Activated CD8-positive, alpha-beta T cell treated with anti-CD3 and anti-CD28 coated beads, Interleukin-2, amount 10 ng/mL, durations not matched to agents 7 days and 5 days (primary cell): Measurements from ENCODE around the gene CD83. TPM values are rescaled to one million over a fixed set of nuclear protein-coding genes. Genes with fewer than 3 reads are reported as not detected.
"Not testable (repeated sequence)": the region's sequence is repeated elsewhere in the genome, so short reads cannot be mapped to it uniquely, and the experiment has no call there.

ENCODE experiments used
- ATAC-seq: fragments of 150-1000 bp; cut with Tn5 transposase; one replicate; pipeline ENCODE4 v1.10.0; 2021; ENCODE audit warnings: moderate library complexity
- CTCF ChIA-PET: fragments of 350-600 bp; sonication (Branson Sonifier 250); formaldehyde crosslinking; loops from one replicate; lab custom pipeline; 2021; ENCODE audit warnings: antibody characterized with exemption; lab: Charles Lee
- POLR2A ChIA-PET: fragments of 350-600 bp; sonication (Branson Sonifier 250); formaldehyde crosslinking; loops from one replicate; lab custom pipeline; 2021; ENCODE audit warnings: antibody characterized with exemption; lab: Charles Lee
- DNase-seq: peaks from one replicate; pipeline ENCODE4 v3.0.0-alpha.2; 2020
- H3K27ac Mint-ChIP-seq: one replicate; pipeline ENCODE4 v1.8.0; 2021; ENCODE audit warnings: mild to moderate bottlenecking, mixed read lengths
- H3K27me3 Mint-ChIP-seq: one replicate; pipeline ENCODE4 v1.8.0; 2021; ENCODE audit warnings: low read depth, mixed read lengths
- H3K36me3 Mint-ChIP-seq: one replicate; pipeline ENCODE4 v1.8.0; 2021; ENCODE audit warnings: low read depth, mixed read lengths
- H3K4me1 Mint-ChIP-seq: one replicate; pipeline ENCODE4 v1.8.0; 2021; ENCODE audit warnings: low read depth, mixed read lengths
- H3K4me3 Mint-ChIP-seq: one replicate; pipeline ENCODE4 v1.8.0; 2021; ENCODE audit warnings: mild to moderate bottlenecking, mixed read lengths
- H3K9me3 Mint-ChIP-seq: one replicate; pipeline ENCODE4 v1.8.0; 2022; ENCODE audit warnings: mixed read lengths; ENCODE audit not compliant: insufficient read depth
- total RNA-seq, 2 experiments: library from RNA; stranded (reverse); gene quantifications; one replicate each; pipeline ENCODE4 v1.2.3, GENCODE V29; 2021

CD83 gene
- total RNA-seq, 2 experiments from 2014 or later, result 10.0 to 10.1 TPM

- POLR2A ChIA-PET, result no interaction called here
- Mint-ChIP-seq H3K4me3 (no peak overlapping the region), H3K9me3 (no peaks in the 10 kb centered on the region), H3K27ac (no peak overlapping the region), H3K4me1 (peaks cover 2% of the 10 kb centered on the region), H3K27me3 (no peaks in the 10 kb centered on the region), H3K36me3 (no peaks in the 10 kb centered on the region)
- ATAC-seq (no peak), DNase-seq (no peak)
- CTCF ChIA-PET, result interaction anchor here (0.6 to 1.5 kb wide), 5 partner anchors 10 to 276 kb away, joined by 3 to 5 read pairs (median 3); no protein-coding TSS in a partner anchor
Measured at GRCh38 chr6:14149739-14150130, 32.2 kb downstream of the CD83 start.

- CTCF ChIA-PET, result interaction anchor here (0.6 kb wide), 1 partner anchor 277 kb away, joined by 3 read pairs; no protein-coding TSS in a partner anchor
- H3K27me3 Mint-ChIP-seq, POLR2A ChIA-PET, DNase-seq, ATAC-seq, H3K36me3 Mint-ChIP-seq, H3K4me3 Mint-ChIP-seq, H3K27ac Mint-ChIP-seq, H3K9me3 Mint-ChIP-seq, H3K4me1 Mint-ChIP-seq: not testable (repeated sequence)
Measured at GRCh38 chr6:14151300-14151699, 33.7 kb downstream of the CD83 start.

- Mint-ChIP-seq H3K27ac (no peak overlapping the region), H3K4me1 (no peaks in the 10 kb centered on the region), H3K4me3 (no peak overlapping the region), H3K36me3 (no peaks in the 10 kb centered on the region), H3K9me3 (no peaks in the 10 kb centered on the region), H3K27me3 (peaks cover 2% of the 10 kb centered on the region)
- DNase-seq (no peak), ATAC-seq (no peak)
- ChIA-PET POLR2A (no interaction called here), CTCF (interaction anchor here (1.1 to 2.2 kb wide), 3 partner anchors 8 to 278 kb away, joined by 4 to 7 read pairs (median 6); no protein-coding TSS in a partner anchor)
Measured at GRCh38 chr6:14151773-14152172, 34.2 kb downstream of the CD83 start.

GRCh38 chr6:14153228-14153627 is 35.7 kb downstream of the CD83 start:
- no peak overlapping the region for H3K27ac Mint-ChIP-seq
- DNase-seq, result no peak
- H3K36me3 Mint-ChIP-seq, result no peaks in the 10 kb centered on the region
- no peaks in the 10 kb centered on the region for H3K4me1 Mint-ChIP-seq
- ATAC-seq, result no peak
- H3K27me3 Mint-ChIP-seq, result peaks cover 2% of the 10 kb centered on the region
- H3K4me3 Mint-ChIP-seq, result no peak overlapping the region
- ChIA-PET CTCF (interaction anchor here (0.8 to 2.2 kb wide), 6 partner anchors 8 to 244 kb away, joined by 3 to 7 read pairs (median 4); no protein-coding TSS in a partner anchor), POLR2A (no interaction called here)
- no peaks in the 10 kb centered on the region for H3K9me3 Mint-ChIP-seq

GRCh38 chr6:14159090-14159489 is 41.5 kb downstream of the CD83 start:
- ChIA-PET CTCF (interaction anchor here (1.2 kb wide), 1 partner anchor 10 kb away, joined by 5 read pairs; no protein-coding TSS in a partner anchor), POLR2A (no interaction called here)
- H3K36me3 Mint-ChIP-seq, result no peaks in the 10 kb centered on the region
- no peak for DNase-seq
- no peaks in the 10 kb centered on the region for H3K9me3 Mint-ChIP-seq
- ATAC-seq, result no peak
- H3K27me3 Mint-ChIP-seq, result peaks cover 8% of the 10 kb centered on the region
- no peaks in the 10 kb centered on the region for H3K4me1 Mint-ChIP-seq
- no peak overlapping the region for H3K4me3 Mint-ChIP-seq
- no peak overlapping the region for H3K27ac Mint-ChIP-seq

- Mint-ChIP-seq H3K27ac (no peak overlapping the region), H3K9me3 (no peaks in the 10 kb centered on the region), H3K36me3 (no peaks in the 10 kb centered on the region), H3K4me1 (no peaks in the 10 kb centered on the region), H3K27me3 (peaks cover 6% of the 10 kb centered on the region), H3K4me3 (no peak overlapping the region)
- POLR2A ChIA-PET, result no interaction called here
- no peak for ATAC-seq
- CTCF ChIA-PET, result no interaction called here
- DNase-seq, result no peak
Measured at GRCh38 chr6:14162826-14163225, 45.3 kb downstream of the CD83 start.

- CTCF ChIA-PET, result interaction anchor here (0.7 to 0.9 kb wide), 2 partner anchors 9 to 16 kb away, joined by 3 read pairs; no protein-coding TSS in a partner anchor
- POLR2A ChIA-PET, result no interaction called here
- peaks cover 16% of the 10 kb centered on the region for H3K9me3 Mint-ChIP-seq
Measured at GRCh38 chr6:14165091-14165490, 47.5 kb downstream of the CD83 start.

GRCh38 chr6:14166839-14167238 is 49.3 kb downstream of the CD83 start:
- peaks cover 6% of the 10 kb centered on the region for H3K36me3 Mint-ChIP-seq
- H3K4me1 Mint-ChIP-seq, result no peaks in the 10 kb centered on the region
- H3K27ac Mint-ChIP-seq, result no peak overlapping the region
- ChIA-PET CTCF (no interaction called here), POLR2A (no interaction called here)
- no peak for ATAC-seq
- no peak overlapping the region for H3K4me3 Mint-ChIP-seq
- no peak for DNase-seq
- H3K9me3 Mint-ChIP-seq, result peaks cover 29% of the 10 kb centered on the region
- H3K27me3 Mint-ChIP-seq, result peaks cover 2% of the 10 kb centered on the region

More at GRCh38 chr6:14165091-14165490, 47.5 kb downstream of the CD83 start:
- H3K4me3 Mint-ChIP-seq, result no peak overlapping the region
- no peaks in the 10 kb centered on the region for H3K4me1 Mint-ChIP-seq
- no peak overlapping the region for H3K27ac Mint-ChIP-seq
- peaks cover 2% of the 10 kb centered on the region for H3K36me3 Mint-ChIP-seq
- DNase-seq (no peak), ATAC-seq (no peak)
- peaks cover 4% of the 10 kb centered on the region for H3K27me3 Mint-ChIP-seq

GRCh38 chr6:14170128-14170527 is 52.6 kb downstream of the CD83 start:
- DNase-seq, result no peak
- peaks cover 10% of the 10 kb centered on the region for H3K36me3 Mint-ChIP-seq
- peaks cover 5% of the 10 kb centered on the region for H3K27me3 Mint-ChIP-seq
- peaks cover 35% of the 10 kb centered on the region for H3K9me3 Mint-ChIP-seq
- H3K27ac Mint-ChIP-seq, result no peak overlapping the region
- no peak overlapping the region for H3K4me3 Mint-ChIP-seq
- CTCF ChIA-PET, result no interaction called here
- ATAC-seq, result no peak
- POLR2A ChIA-PET, result no interaction called here
- no peaks in the 10 kb centered on the region for H3K4me1 Mint-ChIP-seq

- CTCF ChIA-PET, result no interaction called here
- Mint-ChIP-seq H3K27ac (no peak overlapping the region), H3K36me3 (peaks cover 10% of the 10 kb centered on the region), H3K27me3 (peaks cover 7% of the 10 kb centered on the region), H3K9me3 (peaks cover 35% of the 10 kb centered on the region), H3K4me1 (no peaks in the 10 kb centered on the region), H3K4me3 (no peak overlapping the region)
- DNase-seq (no peak), ATAC-seq (no peak)
- POLR2A ChIA-PET, result no interaction called here
Measured at GRCh38 chr6:14172562-14172961, 55.0 kb downstream of the CD83 start.

GRCh38 chr6:14174226-14174625 is 56.7 kb downstream of the CD83 start:
- no peak for ATAC-seq
- CTCF ChIA-PET, result interaction anchor here (0.7 to 0.8 kb wide), 2 partner anchors 9 to 13 kb away, joined by 3 read pairs; no protein-coding TSS in a partner anchor

GRCh38 chr6:14174996-14175395 is 57.4 kb downstream of the CD83 start:
- CTCF ChIA-PET, result no interaction called here
- Mint-ChIP-seq H3K9me3 (peaks cover 21% of the 10 kb centered on the region), H3K4me1 (no peaks in the 10 kb centered on the region), H3K4me3 (no peak overlapping the region), H3K27me3 (peaks cover 5% of the 10 kb centered on the region), H3K36me3 (peaks cover 9% of the 10 kb centered on the region), H3K27ac (no peak overlapping the region)
- POLR2A ChIA-PET, result no interaction called here
- no peak for ATAC-seq
- DNase-seq, result no peak

More at GRCh38 chr6:14174226-14174625, 56.7 kb downstream of the CD83 start:
- peaks cover 5% of the 10 kb centered on the region for H3K27me3 Mint-ChIP-seq
- no peak overlapping the region for H3K27ac Mint-ChIP-seq
- no peaks in the 10 kb centered on the region for H3K4me1 Mint-ChIP-seq
- peaks cover 23% of the 10 kb centered on the region for H3K9me3 Mint-ChIP-seq
- H3K36me3 Mint-ChIP-seq, result peaks cover 10% of the 10 kb centered on the region
- no peak for DNase-seq
- H3K4me3 Mint-ChIP-seq, result no peak overlapping the region
- POLR2A ChIA-PET, result no interaction called here
